KOPT-K1 (cell line): Measurements from ENCODE around the gene MRPL58.
"Not testable (repeated sequence)": the region's sequence is repeated elsewhere in the genome, so short reads cannot be mapped to it uniquely, and the experiment has no call there.

Experiments
- H3K27ac ChIP-seq: fragments of 200-600 bp; sonication (generic); 2 replicates; pipeline ENCODE4 v1.5.1; 2016; ENCODE audit warnings: antibody characterized with exemption, mild to moderate bottlenecking, low read depth, low read length; ENCODE audit not compliant: poor library complexity, severe bottlenecking
- H3K36me3 ChIP-seq: fragments of 200-600 bp; sonication (generic); 2 replicates; pipeline ENCODE4 v1.5.1; 2017; ENCODE audit warnings: antibody characterized with exemption, mild to moderate bottlenecking, low read length, moderate library complexity; ENCODE audit not compliant: insufficient read depth
- H3K9me3 ChIP-seq: fragments of 200-600 bp; sonication (generic); 2 replicates; pipeline ENCODE4 v1.5.1; 2017; ENCODE audit warnings: antibody characterized with exemption, low read length, mild to moderate bottlenecking; ENCODE audit not compliant: insufficient read depth, poor library complexity, severe bottlenecking

MRPL58 gene

DNA sequence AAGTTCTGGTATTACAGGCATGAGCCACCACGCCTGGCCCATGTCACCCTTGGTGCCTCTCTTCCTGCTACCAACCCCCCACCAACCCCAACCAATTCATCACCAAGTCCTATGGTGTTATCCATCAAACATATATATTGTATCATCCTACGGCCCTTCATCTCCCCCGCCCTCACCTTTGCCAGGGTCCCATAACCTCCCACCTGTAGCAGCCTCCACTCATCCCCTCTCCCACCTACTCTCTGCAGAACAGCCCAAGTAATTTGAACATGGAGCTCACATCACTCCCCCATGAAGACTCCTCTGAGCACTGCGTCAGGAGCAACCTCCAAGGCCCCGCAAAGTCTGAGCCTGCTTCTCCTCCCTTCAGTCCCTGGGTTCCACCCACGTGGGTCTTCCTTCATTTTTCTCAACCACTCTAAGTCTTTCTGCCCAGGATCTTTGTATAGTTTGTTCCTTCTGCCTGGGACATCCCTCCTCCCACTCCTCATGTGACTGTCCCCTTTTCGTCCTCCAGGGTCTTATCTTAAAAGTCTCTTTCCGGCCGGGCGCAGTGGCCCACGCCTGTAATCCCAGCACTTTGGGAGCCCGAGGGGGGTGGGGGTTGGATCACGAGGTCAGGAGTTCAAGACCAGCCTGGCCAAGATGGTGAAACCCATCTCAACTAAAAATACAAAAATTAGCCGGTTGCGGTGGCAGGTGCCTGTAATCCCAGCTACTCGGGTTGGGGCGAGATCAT lies 32.9 kb upstream of the MRPL58 start:
- H3K36me3 ChIP-seq: no peaks in the 10 kb centered on the region
- no peak overlapping the region for H3K27ac ChIP-seq

DNA sequence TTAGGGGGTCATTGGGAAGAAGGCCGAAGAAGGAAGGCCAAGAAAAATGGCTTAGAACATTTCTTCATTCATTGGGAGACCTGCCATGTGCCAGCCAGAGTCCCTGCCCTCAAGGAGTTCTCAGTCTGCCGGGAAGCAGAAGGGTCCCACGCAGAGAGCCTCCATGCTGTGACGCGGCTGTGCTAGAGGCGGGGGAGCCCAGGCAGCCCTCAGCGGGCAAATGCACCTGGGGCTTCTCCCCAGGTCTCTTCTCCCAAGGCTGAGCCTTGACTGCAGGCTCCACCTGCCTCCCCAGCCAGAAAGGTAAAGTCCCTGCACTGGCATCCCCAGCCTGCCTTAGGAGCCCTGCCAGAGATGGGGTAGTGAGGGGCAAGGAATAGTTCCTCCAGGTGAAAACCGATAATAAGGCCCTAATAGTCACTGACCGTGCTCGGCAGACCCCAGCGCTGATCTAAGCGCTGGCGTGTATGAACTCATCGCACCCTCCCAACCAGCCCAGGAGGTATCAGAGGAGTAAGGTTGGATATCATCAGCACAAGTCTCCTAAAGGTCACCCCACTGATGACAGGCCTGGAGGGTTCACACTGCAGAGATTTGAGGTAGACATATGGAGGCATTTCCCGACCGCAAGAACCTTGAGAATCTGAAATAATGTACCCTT lies 31.0 kb upstream of the MRPL58 start:
- Histone ChIP-seq H3K9me3 (no peaks in the 10 kb centered on the region), H3K36me3 (no peaks in the 10 kb centered on the region), H3K27ac (no peak overlapping the region)

More for the DNA sequence above, 32.9 kb upstream of the MRPL58 start:
- H3K9me3 ChIP-seq: no peaks in the 10 kb centered on the region

DNA sequence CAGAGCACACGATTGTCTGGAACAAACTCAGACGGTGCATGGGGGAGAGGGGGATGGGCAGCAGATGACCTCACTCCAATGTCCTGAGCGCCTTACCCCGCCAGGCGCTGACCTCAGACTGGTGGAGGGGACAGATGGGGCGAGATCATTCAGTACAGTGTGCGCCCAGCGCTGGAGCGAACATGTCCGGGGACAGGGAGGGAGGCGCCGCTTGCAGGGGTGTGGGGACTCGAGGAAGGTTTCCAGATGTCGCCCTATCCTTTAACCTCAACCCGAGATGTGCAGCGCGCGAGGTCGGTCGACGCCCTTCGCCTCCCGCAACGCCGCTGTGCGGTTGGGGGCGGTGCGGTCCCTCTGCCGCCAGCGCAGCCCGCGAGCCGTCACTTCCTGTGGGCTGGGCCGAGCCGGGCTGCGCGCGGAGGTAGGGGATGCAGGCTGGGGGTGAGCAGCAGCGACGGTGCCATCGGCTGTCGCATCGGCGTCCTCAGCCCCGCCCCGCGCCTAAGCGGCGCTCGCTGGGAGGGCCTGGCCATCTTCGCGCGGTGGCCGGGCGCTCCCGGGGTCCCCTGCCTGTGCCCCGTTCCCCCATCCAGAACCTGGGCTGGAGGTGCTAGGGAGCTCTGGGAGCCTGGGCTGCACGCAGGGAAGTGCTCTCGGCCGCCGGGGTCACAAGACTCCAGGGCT lies 30.3 kb upstream of the MRPL58 start:
- H3K27ac ChIP-seq: no peak overlapping the region
- no peaks in the 10 kb centered on the region for H3K36me3 ChIP-seq
- no peaks in the 10 kb centered on the region for H3K9me3 ChIP-seq

DNA sequence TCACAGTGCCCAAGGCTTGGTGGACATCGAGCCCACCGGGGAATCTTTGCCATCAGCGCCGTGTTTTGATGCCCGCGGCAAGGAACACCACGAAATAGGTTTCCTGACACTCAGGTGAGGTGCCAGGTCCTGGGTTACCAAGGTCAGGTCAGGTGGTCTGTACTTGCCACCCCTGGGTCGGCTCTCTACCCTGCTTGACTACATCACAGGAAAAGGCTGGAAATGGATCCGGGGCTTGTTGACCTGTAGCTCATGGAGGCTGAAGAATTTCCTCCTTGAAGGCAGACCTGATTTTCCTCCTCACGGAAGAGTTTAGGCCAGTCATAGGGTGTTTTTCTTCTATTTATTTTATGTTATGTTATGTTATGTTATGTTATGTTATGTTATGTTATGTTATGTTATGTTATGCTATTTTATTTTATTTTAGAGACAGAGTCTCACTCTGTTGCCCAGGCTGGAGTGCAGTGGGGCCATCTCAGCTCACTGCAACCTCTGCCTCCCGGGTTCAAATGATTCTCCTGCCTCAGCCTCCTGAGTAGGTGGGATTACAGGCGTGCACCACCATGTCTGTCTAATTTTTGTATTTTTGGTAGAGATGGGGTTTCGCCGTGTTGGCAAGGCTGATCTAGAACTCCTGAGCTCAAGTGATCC lies 29.7 kb upstream of the MRPL58 start:
- H3K36me3 ChIP-seq, H3K9me3 ChIP-seq, H3K27ac ChIP-seq: not testable (repeated sequence)

DNA sequence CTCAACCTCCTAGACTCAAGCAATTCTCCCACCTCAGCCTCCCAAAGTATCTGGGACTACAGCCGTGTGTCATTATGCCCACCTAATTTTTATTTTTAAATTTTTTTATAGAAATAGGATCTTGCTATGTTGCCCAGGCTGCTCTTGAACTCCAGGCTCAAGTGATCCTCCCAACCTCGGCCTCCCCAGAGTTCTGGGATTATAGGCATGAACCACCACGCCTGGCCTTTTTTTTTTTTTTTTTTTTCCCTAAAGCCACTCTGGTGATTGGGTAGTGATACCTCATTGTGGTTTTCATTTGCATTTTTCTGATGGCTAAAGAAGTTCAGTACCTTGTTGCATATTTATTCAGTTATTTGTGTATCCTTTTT lies 26.3 kb upstream of the MRPL58 start:
- no peaks in the 10 kb centered on the region for H3K36me3 ChIP-seq
- no peaks in the 10 kb centered on the region for H3K9me3 ChIP-seq
- no peak overlapping the region for H3K27ac ChIP-seq

DNA sequence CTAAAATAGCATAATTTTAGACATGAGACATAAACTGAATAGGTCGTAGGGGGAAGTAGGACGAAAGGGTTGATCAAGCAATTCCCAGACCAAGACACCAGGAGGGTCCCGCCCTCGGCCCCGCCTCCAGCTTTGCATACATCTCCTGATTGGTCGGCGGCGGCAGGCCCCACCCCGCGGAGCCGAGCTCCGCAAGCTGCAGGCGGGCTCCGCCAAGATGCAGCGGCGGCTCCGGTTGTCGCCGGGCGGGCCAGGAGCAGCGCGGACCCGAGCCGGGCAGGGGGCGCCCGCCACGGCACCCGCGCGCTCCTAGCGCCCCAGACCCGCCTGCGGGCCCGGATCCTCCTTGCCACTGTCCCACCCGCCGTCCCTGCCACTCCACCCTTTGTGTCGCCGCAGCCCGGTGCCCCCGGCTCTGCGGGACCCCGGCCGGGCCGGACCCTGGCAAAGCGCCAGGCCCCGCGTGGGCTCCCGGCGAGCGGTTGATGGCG lies 25.0 kb upstream of the MRPL58 start, which contains the start of gene CDR2L:
TSS of gene CDR2L (plus strand) at position 215 of the 491 bp plus-strand sequence. CDS start 412 bp downstream, outside the sequence.
- Histone ChIP-seq H3K36me3 (no peaks in the 10 kb centered on the region), H3K27ac (no peak within 1 kb of the TSS), H3K9me3 (no peaks in the 10 kb centered on the region)

DNA sequence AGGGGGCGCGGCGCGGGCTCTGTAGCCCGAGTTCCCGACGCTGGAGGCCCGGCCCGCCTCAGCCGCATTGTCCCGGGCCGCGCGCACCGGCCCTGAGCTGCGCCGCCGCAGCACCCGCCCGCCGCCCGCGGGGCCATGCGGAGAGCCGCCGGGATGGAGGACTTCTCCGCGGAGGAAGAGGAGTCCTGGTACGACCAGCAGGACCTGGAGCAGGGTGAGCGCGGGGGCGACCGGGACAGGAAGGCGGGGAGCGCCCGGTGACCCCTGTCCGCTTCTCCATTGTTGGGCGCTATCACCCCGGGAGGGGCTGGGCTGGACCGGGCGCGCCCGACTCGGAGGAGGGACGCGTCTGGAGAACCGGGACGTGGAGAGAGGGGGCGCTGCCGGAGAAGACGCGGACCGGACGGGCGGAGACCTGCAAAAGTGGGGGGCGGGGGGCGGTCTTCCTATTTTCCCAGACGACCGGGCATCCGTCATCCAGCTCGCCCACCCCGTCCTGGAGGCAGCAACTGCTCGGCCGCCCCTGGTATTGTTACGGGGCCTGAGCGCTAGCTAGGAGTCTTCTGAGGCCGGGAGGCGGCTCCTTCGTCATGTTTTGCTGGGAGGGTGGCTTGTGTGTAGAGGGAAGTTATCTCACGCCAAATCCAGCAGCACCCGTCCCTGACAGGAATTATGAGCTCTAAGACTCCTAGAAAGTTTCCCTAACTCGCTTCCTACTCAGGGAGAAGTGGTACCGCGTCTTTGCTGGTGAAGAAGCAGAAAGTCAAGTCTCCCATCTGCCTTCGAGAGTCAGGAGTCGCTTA lies 24.4 kb upstream of the MRPL58 start:
- no peak overlapping the region for H3K27ac ChIP-seq
- H3K36me3 ChIP-seq: no peaks in the 10 kb centered on the region
- no peaks in the 10 kb centered on the region for H3K9me3 ChIP-seq

DNA sequence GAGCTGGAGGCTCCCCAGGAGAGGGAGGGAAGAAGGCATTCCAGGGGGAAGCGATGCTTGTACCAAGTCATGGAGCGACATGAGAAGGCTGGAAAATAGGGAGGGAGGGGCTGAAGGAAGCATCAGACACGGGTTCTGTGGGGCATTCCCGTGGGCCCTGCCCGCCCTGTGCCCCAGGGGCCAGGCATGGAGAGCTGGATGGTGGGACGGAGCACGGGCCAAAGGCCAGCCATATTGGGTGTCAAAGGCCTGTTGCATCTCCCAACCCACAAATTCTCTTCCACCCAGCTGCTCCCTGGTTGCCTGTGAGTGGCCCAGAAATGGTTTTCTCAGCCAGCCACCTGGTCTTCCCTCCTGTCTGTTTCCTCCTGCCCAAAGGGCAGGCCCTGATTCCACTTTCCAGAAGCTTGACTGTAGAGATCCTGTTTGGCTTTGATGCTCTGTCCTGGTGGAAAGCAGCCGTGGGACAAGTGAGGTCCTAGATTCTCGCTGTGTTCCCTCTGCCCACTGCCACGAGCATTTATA lies 21.8 kb upstream of the MRPL58 start:
- Histone ChIP-seq H3K27ac (no peak overlapping the region), H3K9me3 (no peaks in the 10 kb centered on the region), H3K36me3 (no peaks in the 10 kb centered on the region)

DNA sequence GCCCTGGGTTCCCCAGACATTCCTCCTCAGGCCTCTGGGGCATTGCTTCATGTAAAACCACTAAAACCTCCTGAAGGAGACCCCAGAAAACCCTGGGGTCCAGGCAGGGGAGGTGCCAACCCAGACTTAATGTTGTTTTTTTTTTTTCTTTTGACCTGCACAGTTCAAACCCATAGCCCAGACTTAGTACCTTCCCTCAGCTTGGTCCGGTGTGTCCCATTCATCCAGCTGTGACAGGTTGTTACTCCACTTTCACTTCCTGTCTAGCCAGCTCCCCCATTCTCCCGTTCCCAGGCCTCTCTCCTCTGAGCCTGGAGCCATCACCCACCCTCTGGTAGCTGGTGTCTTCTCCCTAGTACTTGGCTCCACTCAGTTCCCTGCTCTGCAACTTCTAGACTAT lies 20.2 kb upstream of the MRPL58 start:
- no peaks in the 10 kb centered on the region for H3K36me3 ChIP-seq
- H3K9me3 ChIP-seq: no peaks in the 10 kb centered on the region
- no peak overlapping the region for H3K27ac ChIP-seq

DNA sequence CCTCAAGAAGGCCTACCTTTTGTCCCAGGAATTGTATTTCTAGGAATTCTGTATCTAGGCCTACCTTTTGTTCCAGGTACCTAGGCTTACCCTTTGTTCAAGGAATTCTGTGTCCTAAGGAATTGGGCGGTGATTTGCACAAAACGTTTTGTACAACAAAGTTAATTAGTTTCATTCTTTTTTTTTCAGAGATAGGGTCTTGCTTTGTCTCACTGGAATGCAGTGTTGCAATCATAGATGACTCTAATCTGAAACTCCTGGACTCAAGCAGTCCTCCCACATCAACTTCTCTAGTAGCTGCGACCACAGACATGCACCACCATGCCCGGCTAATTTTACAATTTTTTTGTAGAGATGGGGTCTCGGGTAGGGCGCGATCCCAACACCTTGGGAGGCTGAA lies 18.0 kb upstream of the MRPL58 start:
- no peaks in the 10 kb centered on the region for H3K9me3 ChIP-seq
- no peak overlapping the region for H3K27ac ChIP-seq
- H3K36me3 ChIP-seq: no peaks in the 10 kb centered on the region

DNA sequence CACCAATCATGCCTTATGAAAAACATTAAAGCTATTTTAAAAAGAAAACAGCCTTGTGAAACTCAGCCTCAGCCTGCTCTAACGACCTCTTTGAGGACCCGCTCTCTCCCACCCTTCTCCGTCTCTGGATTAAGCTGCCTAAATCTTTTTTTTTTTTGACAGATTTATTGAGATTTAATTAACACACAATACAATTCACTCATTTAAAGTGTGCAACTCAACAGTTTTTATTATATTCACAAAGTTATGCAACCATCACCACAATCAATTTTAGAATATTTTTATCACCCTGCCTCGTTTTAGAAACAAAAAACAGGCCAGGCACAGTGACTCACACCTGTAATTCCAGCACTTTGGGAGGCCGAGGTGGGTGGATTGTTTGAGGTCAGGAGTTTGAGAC lies 16.6 kb upstream of the MRPL58 start:
- Histone ChIP-seq H3K9me3 (no peaks in the 10 kb centered on the region), H3K36me3 (no peaks in the 10 kb centered on the region), H3K27ac (no peak overlapping the region)

DNA sequence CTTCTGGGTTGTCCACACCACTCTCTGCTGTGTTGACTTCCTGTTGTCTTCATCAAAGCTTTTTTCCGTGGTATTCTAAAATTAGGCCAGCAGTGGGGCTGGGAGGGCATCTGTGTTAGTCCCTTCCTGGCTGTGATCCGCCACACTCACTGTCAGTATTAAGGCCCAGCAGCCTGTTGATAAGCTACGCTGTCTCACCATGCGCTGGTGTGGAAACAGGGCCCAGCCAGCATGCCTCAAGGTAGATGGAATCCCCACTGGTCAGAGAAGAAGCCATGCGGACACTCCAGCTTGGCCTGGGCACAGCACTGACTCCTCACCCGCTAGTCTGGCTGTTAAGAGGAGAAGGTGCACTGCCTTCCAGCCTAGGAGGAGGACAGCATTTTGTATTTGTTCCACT lies 13.7 kb upstream of the MRPL58 start:
- no peak overlapping the region for H3K27ac ChIP-seq
- H3K9me3 ChIP-seq: no peaks in the 10 kb centered on the region

DNA sequence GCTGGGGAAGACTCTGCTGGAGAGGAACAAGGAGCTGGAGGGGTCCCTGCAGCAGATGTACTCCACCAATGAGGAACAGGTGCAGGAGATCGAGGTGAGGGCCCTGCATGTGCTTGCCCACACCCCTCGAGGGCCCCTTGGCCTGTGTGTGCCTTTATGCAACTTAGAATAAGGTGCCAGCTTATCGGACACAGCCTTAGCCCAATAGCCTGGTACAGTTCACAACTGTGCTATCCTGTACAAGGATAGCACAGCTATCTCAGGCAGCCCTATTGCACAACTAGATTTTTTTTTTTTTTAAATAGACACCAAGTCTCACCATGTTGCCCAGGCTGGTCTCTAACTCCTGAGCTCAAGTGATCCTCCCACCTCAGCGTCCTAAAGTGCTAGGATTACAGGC lies 12.9 kb upstream of the MRPL58 start:
- no peaks in the 10 kb centered on the region for H3K36me3 ChIP-seq

More for the DNA sequence above, 13.7 kb upstream of the MRPL58 start:
- no peaks in the 10 kb centered on the region for H3K36me3 ChIP-seq

More for the DNA sequence above, 12.9 kb upstream of the MRPL58 start:
- Histone ChIP-seq H3K27ac (no peak overlapping the region), H3K9me3 (no peaks in the 10 kb centered on the region)
